GM21825 (cell line): ENCODE data around the gene TP73.

Experiments
- ATAC-seq: cut with Tn5 transposase; IDR thresholded peaks from one replicate; pipeline ENCODE4 v1.9.1; 2021; ENCODE audit warnings: mild to moderate bottlenecking, moderate library complexity; ENCODE audit not compliant: unreplicated experiment

TP73 gene

GRCh38 chr1:3671371-3672180 lies 19.3 kb downstream of the TP73 start:
- no peak for ATAC-seq

GRCh38 chr1:3672231-3672970 lies 20.1 kb downstream of the TP73 start:
- no peak for ATAC-seq

- ATAC-seq: no peak
Measured at GRCh38 chr1:3672971-3673361, 20.6 kb downstream of the TP73 start.

- ATAC-seq: no peak
Measured at GRCh38 chr1:3673381-3674099, 21.2 kb downstream of the TP73 start.

GRCh38 chr1:3674100-3675094 lies 22.1 kb downstream of the TP73 start:
- no peak for ATAC-seq

GRCh38 chr1:3675436-3675835 lies 23.1 kb downstream of the TP73 start:
- ATAC-seq: no peak

- peak; percentile 60 for ATAC-seq
Measured at GRCh38 chr1:3676581-3677470, 24.5 kb downstream of the TP73 start.

- ATAC-seq: no peak
Measured at GRCh38 chr1:3677484-3677883, 25.2 kb downstream of the TP73 start.

- no peak for ATAC-seq
Measured at GRCh38 chr1:3678361-3679097, 26.2 kb downstream of the TP73 start.

- no peak for ATAC-seq
Measured at GRCh38 chr1:3679098-3679555, 26.8 kb downstream of the TP73 start.

GRCh38 chr1:3679799-3680453 lies 27.6 kb downstream of the TP73 start:
- no peak for ATAC-seq

GRCh38 chr1:3680488-3681230 lies 28.3 kb downstream of the TP73 start:
- ATAC-seq: no peak

GRCh38 chr1:3681231-3681897 lies 29.0 kb downstream of the TP73 start:
- no peak for ATAC-seq

- no peak for ATAC-seq
Measured at GRCh38 chr1:3681898-3682806, 29.8 kb downstream of the TP73 start.

- ATAC-seq: no peak
Measured at GRCh38 chr1:3683197-3683596, 30.9 kb downstream of the TP73 start.

GRCh38 chr1:3683992-3684391 lies 31.7 kb downstream of the TP73 start:
- no peak for ATAC-seq
